Ovary (tissue), 9 donors: Measurements from ENCODE around the gene CRP. TPM values are rescaled to one million over a fixed set of nuclear protein-coding genes. Genes with fewer than 3 reads are reported as not detected.

Experiments used
- DNase-seq, 5 donors: peaks; one replicate each; pipeline ENCODE4 v3.0.0-alpha.2; 2019 to 2020
- H3K27ac ChIP-seq, 2 donors: fragments of 200-600 bp; one replicate each; pipeline versions ENCODE4 v1.5.1 to v1.8.0; 2019 to 2022
- H3K27me3 ChIP-seq: fragments of 200-600 bp; one replicate; pipeline ENCODE4 v1.8.0; 2022
- H3K36me3 ChIP-seq: fragments of 200-600 bp; sonication (generic); one replicate; pipeline ENCODE4 v1.5.1; 2019
- H3K4me1 ChIP-seq: one replicate; pipeline ENCODE4 v1.8.1; 2013; ENCODE audit warnings: mild to moderate bottlenecking, moderate library complexity; ENCODE audit not compliant: insufficient read depth
- H3K4me3 ChIP-seq: fragments of 200-600 bp; sonication (generic); one replicate; pipeline ENCODE4 v1.5.1; 2017
- H3K9me3 ChIP-seq, 2 donors: fragments of 200-600 bp in 1 of 2; sonication (generic) in 1 of 2; one replicate each; pipeline versions ENCODE4 v1.5.1 to v1.8.1; 2013 to 2019; ENCODE audit warnings: mild to moderate bottlenecking in 1 of 2, moderate library complexity in 1 of 2
- CTCF ChIP-seq, 3 donors: fragments of 450-650 bp in 2 of 3; fragments of 200-600 bp in 1 of 3; IDR thresholded peaks; one replicate each; pipeline versions ENCODE4 v1.5.1 to v1.8.0; 2016 to 2022; ENCODE audit warnings: antibody characterized with exemption in 3 of 3, mild to moderate bottlenecking in 1 of 3
- EP300 ChIP-seq: sonication (generic); formaldehyde crosslinking; IDR thresholded peaks from one replicate; pipeline ENCODE4 v1.6.1; 2017; ENCODE audit warnings: antibody characterized with exemption
- POLR2A ChIP-seq: fragments of 450-650 bp; IDR thresholded peaks from one replicate; pipeline ENCODE4 v1.6.1; 2017; ENCODE audit warnings: antibody characterized with exemption, mild to moderate bottlenecking, moderate library complexity
- WGBS, 3 donors: extraction: QIAGEN DNeasy Blood & Tissue Kit in 1 of 3; methylation state at CpG; one replicate each; pipeline versions ENCODE4 v1.1.5 to v1.1.7; 2013 to 2017; 5-methylcytosine and 5-hydroxymethylcytosine counted together
- intact Hi-C, 4 donors: fragments of 100-400 bp; cut with DNase I; formaldehyde crosslinking; loops; one replicate each; pipeline versions ENCODE4 v1.11.0 to v1.15.1; 2022 to 2023
- polyA plus RNA-seq, 2 donors: library from polyadenylated mRNA; stranded (reverse); fragments of 200-250 nt in 1 of 2; fragments of 350-450 nt in 1 of 2; fragmentation: Illumina TruSeq in 1 of 2; extraction: RNeasy Lipid Tissue Mini Kit (QIAGEN cat#74804) in 1 of 2; gene quantifications; one replicate each; pipeline ENCODE4 v1.2.3, GENCODE V29; 2013 to 2014
- total RNA-seq, 7 donors: library from RNA; depleted of rRNA in 2 of 7; stranded (reverse); fragments of >200 nt in 2 of 7; fragmentation: NEBNext Ultra II Directional in 3 of 7; extraction: Animal tissue kit (Norgen Biotek cat#: 25700) in 3 of 7; gene quantifications; one replicate each; pipeline versions ENCODE4 v1.1.0 to v1.2.4, GENCODE V29; 2016 to 2023
- donor health status: DM: no; HTN: no; CAD: no; lungs with moderate emphysema.
- donor health status: DM: no; HTN: no; CAD: no.
- donor health status: Bipolar disorder and iron deficiency.
- donor health status: DM: yes; HTN: yes; CAD: no.
- donor health status: DM: no; HTN: no; CAD: no.
- donor health status: DM: yes; HTN: yes; CAD: no.

Gene CRP
- total and polyA plus RNA-seq, 9 donors = 0.96 to 1.7 (median 1.2) TPM; not detected in 5

- DNase-seq = no peak
- WGBS, 3 donors = 60 to 68% (median 65%) methylated on average over 2 of the region's 2 CpGs
- intact Hi-C loops = no loop called here
- H3K9me3 ChIP-seq = no peaks in the 10 kb centered on the region
- no peaks in the 10 kb centered on the region for H3K4me1 ChIP-seq
- H3K27ac ChIP-seq = no peak overlapping the region
- H3K36me3 ChIP-seq = no peaks in the 10 kb centered on the region
- no peak for TF ChIP-seq POLR2A
- TF ChIP-seq CTCF (IDR thresholded peaks at IDR 0.05) = no peak
- TF ChIP-seq EP300 = no peak
- H3K4me3 ChIP-seq = no peak overlapping the region
- no peaks in the 10 kb centered on the region for H3K27me3 ChIP-seq
These were observed 5.6 kb upstream of the CRP start for GRCh38 chr1:159719990-159720389.

- Histone ChIP-seq H3K36me3 (no peaks in the 10 kb centered on the region), H3K9me3 (no peaks in the 10 kb centered on the region), H3K27me3 (no peaks in the 10 kb centered on the region), H3K4me3 (no peak overlapping the region), H3K4me1 (no peaks in the 10 kb centered on the region), H3K27ac (no peak overlapping the region)
- DNase-seq = no peak
- WGBS, 3 donors = 34 to 78% (median 60%) methylated on average over 1 of the region's 1 CpG
- intact Hi-C loops = no loop called here
- no peak for TF ChIP-seq POLR2A
- TF ChIP-seq CTCF (IDR thresholded peaks at IDR 0.05) = no peak
- no peak for TF ChIP-seq EP300
These were observed 1.5 kb upstream of the CRP start for GRCh38 chr1:159715855-159716254.

GRCh38 chr1:159712080-159712479 is 2.3 kb downstream of the CRP start:
- Histone ChIP-seq H3K4me1 (no peaks in the 10 kb centered on the region), H3K36me3 (no peaks in the 10 kb centered on the region), H3K27me3 (no peaks in the 10 kb centered on the region), H3K4me3 (no peak overlapping the region), H3K27ac (no peak overlapping the region), H3K9me3 (no peaks in the 10 kb centered on the region)
- no peak for DNase-seq
- TF ChIP-seq POLR2A (no peak), EP300 (no peak), CTCF (IDR thresholded peaks at IDR 0.05) (no peak)
- 45 to 56% (median 55%) methylated on average over 1 of the region's 1 CpG for WGBS, 3 donors
- intact Hi-C loops = no loop called here

- Histone ChIP-seq H3K27ac (no peak overlapping the region), H3K9me3 (no peaks in the 10 kb centered on the region), H3K36me3 (no peaks in the 10 kb centered on the region), H3K4me3 (no peak overlapping the region), H3K27me3 (no peaks in the 10 kb centered on the region), H3K4me1 (no peaks in the 10 kb centered on the region)
- intact Hi-C loops = no loop called here
- TF ChIP-seq CTCF (IDR thresholded peaks at IDR 0.05) = no peak
- no peak for TF ChIP-seq POLR2A
- TF ChIP-seq EP300 = no peak
- no peak for DNase-seq
- 74 to 80% (median 75%) methylated on average over 6 of the region's 6 CpGs for WGBS, 3 donors
These were observed 6.7 kb downstream of the CRP start for GRCh38 chr1:159707472-159708260.
